Retina (tissue), 1 donor: ENCODE measurements around the gene VTN.

Source experiments
- DNase-seq: peaks from one replicate; pipeline ENCODE4 v3.0.0-alpha.2; 2016

VTN gene

GRCh38 chr17:28368306-28368831, 1.7 kb downstream of the VTN start:
- no peak for DNase-seq

DNA sequence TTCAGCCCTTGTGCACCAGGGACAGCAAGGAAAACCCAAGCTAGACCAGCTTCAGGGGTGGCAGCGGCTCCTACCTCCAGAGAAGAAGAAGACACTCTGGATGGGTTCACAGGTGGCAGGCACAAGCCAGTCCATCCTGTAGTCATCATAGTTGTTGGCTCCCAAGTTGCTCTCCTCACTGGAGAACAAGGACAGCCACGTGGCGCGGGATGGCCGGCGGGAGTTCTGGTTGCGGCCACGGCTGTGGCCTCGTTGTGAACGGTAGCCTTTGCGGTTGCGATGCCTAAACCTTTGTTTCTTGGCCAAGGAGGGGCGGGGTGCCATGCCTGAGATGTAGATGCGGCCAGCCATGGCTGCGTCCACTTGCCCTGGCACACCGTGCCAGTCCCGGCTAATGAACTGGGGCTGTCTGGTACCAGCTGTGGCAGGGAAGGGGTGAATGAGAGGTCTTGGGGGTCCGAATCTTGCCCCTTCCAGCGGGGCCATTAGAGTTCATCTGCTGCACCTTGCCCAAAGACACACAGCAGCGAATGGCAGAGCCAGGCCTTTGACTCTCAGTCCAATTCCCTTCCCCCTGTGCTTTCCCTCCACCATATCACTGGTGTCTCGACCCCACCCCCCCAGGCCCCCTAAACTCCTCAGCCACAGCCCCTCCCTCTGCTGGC, 2.3 kb downstream of the VTN start:
- DNase-seq: no peak

- DNase-seq: no peak
These were observed 3.5 kb downstream of the VTN start for GRCh38 chr17:28366605-28367004.

DNA sequence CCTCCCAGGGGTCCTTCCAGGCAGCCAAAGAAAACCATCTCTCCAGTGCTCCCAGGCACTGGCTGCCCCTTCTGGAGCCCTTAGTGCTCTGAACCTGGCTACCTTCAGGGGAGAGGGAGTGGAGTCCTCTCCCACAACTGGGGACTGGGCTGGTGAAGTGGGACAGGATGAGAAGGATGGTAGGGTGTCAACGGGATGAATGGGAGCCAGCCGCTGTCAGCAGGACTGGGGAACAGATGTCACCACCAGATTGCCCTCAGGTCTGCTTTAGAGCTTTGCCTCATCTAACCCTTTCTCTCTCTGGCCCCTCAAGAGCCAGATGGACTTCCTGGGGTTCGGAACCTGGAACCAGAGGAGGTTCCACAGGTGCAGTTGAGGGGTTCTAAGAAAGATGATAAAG, 4.6 kb downstream of the VTN start:
- DNase-seq: no peak

GRCh38 chr17:28364665-28365363, 5.3 kb downstream of the VTN start, which contains the start of gene SEBOX:
TSS of gene SEBOX (minus strand) at chr17:28365199. CDS start at chr17:28365151, 48 bp downstream.
- DNase-seq: no peak

DNA sequence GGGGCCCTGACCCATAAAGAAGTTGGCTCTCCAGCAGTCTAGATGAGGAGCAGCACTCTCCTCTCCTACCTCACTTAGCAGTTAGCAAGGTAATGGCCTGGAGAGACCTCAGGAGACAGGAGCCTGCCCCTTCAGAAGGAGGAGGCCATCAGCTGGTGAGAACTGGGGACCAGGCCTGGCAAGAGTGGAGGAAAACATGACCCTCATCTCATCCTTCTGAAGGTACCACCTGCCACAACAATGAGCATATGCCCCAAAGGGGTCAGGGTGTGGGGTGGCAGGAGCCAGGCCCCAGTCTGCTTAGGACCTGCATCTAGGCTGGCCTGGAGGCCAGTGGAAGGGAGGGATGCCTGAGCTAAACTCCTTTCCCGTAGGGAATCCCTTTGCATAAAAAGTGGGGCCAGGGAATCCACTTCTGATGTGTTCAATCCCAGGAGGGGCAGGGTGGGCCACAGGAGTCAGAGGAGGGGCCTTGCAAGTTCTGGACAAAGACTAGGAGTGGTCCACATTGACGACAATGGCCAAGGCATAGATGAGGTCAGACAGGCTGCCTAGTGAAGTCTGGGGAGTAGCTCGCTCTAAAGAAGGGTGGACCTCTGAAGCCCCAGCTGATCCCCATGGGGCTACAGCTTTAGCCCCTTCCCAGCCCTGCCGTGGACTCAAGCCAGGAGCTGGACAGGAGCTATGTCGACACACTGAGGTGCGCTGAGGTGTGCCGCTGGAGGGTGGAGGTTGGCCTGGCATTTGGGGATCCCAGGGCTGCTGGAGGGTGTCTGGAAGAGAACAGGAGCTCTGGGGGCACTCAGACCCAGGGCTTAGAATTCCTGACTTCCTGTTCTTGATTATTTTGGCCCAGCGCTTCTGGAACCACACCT, 6.1 kb downstream of the VTN start:
- no peak for DNase-seq

DNA sequence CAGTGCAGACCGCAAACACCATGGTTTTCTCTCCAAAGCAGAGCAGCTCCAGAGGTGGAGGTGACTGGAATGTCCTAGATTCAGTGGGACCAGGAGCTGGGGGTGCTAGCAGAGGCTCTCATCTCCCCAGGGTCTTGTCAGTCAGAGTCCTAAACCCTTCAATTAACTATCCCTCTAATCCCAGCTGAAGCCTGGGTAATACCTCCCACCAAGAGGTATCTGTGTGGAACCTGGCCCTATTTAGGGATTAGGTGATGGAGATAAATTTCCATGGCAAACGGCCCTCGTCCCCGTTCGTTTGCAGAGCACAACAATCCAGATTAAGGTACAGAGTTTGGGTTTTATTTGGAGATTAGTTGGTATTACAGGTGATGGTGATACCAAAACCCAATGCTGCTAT, 6.9 kb downstream of the VTN start:
- DNase-seq: no peak

DNA sequence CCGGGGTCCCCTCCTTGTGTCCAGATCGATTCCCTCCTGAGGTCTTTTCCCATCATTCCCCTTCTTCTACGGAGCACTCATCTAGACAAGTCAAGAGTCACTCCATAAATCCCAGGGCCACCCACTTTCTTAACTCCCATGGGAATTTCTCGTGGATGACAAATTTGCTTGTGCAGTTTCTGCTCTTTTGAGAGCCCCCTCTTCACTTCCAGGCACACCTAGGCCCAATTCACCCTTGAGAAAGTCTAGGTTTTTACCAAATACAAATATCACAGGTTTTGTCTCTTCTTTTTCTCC, 12.3 kb downstream of the VTN start:
- no peak for DNase-seq

DNA sequence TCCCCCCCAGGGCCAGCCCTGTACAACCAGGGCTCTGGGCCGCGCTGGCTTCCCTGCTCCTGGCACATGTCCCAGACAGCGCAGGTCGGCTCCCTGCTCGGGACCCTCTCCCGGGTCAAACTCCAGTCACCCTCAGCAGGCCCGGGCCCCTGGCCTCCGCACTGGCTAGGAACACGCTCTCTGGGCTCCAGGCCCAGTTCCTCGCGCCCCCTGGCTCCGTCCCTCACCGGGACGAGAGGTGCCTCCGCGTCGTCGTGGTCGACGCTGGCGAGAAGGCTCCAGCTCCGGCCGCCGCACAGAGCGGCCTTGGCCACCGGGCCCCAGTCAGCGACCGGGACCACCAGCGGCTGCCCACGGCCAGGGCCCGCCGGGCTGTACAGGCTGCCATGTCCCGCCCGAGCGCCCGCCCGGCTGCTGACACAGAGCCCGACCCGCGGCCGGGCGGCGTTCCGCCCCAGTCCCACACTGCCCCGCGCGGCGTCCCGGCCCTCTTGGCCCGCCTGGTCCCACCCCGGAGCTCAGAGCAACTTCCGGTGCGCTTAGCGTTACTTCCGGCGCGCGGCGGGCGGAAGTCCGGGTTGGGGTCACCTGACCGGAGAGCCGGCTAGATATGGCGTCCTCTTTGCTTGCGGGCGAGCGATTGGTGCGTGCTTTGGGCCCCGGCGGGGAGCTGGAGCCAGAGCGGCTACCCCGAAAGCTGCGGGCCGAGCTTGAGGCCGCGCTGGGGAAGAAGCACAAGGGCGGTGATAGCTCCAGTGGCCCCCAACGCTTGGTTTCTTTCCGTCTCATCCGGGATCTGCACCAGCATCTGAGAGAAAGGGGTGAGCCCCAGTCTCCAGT, 12.8 kb downstream of the VTN start, which contains the start of gene POLDIP2:
POLDIP2 (minus strand) TSS at position 467 of the 840 bp plus-strand sequence; CDS start at position 388, 79 bp downstream.
- DNase-seq: peak; percentile 96

- no peak for DNase-seq
These were observed 19.8 kb downstream of the VTN start for GRCh38 chr17:28350271-28350670.

GRCh38 chr17:28348979-28349378, 21.1 kb downstream of the VTN start:
- DNase-seq: no peak

GRCh38 chr17:28347261-28347891, 22.7 kb downstream of the VTN start:
- DNase-seq: no peak

GRCh38 chr17:28346746-28347246, 23.3 kb downstream of the VTN start:
- DNase-seq: no peak

DNA sequence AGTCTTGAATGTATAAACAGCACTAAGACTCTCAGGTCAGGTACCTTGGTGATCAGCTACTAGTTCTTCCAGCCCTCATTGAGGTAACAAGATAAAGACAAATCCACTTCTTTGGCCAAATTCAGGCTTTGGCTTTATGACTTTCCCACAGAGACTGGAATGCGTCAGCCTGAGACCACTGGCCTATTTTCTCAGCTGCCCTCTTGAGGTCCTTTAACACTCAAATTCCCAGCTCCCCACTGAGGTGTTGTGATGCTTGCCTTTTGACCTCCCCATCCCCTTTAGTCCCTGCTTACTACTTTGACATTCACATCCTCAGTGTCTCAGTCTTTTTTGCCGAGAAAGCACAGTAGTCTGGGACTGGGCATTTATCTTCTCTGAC, 23.9 kb downstream of the VTN start:
- DNase-seq: no peak

DNA sequence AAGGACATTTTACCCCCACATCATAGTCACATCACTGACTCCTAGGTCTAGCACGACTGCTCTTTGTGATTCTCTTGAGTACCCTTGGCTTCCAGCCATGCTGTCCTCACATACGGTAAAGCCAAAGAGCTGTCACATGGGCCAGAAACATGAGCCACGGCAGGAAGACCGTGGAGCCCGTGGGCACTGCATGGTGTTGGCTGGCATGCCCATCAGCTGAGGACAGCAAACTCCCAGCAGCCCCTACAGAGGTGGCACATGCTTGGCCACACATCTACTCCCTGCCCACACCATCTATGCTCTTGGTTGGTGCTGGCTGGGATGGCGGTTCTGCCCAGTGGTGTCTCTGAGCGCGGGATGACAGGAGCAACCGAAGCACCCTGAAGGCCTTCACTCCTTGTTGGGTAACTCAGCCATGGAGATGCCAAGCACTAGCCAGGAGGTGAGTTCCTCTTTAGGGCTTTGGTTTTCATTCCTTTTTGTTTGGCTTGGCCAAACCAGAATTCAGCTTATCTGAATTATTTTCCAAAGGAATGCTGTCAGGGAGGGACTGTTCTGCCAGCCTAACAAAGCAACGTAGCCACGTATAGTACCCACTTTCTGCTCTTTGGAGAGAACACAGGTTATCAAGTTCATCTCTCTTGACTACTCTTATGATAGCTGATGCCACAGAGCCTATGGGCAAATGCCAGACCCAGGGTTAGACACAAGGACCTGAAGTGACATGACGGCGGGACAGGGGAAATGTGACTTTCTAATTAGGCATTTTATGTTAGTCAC, 24.5 kb downstream of the VTN start:
- no peak for DNase-seq

DNA sequence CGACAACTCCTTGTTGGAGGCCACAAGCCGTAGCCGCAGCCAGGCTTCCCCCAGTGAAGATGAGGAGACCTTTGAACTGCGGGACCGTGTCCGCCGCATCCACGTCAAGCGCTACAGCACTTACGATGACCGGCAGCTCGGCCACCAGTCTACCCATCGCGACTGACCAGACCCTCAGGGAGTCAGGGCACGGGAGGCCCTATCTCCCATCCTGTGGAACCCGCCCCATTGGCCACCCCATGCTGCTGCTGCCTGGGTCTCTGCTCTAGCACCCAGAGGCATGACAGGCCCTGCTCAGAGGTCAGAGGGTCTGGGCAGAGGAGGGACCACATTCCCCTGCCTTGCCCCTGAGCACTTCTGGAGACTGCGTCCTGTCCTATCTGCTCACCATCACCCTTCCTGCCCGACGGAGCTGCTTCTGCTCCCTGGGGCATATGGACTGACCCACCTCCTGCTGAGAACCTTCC, 25.6 kb downstream of the VTN start:
- DNase-seq: no peak

- DNase-seq: no peak
These were observed 26.1 kb downstream of the VTN start for GRCh38 chr17:28344011-28344410.

DNA sequence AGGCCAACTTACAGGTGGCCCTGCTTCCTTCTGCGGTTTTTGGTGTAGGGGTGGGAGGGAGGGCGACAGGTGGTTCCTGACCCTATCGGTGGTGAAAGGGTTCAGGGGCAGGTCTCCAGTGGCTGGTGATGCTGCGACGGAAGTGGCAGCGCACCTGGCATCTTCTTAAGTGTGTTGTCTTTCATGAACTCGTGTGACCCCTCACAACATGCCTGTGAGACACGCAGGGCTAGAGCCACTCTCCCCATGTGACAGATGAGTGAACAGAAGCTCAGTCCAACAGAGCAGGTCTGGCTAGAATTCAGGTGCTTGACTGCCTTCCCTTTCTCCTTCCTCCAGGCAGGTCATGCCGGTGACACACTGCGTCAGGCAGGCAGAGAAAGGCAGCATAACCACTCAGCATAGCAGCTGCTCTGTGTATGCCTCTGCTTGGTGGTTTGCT, 26.6 kb downstream of the VTN start:
- no peak for DNase-seq

GRCh38 chr17:28342313-28342712, 27.8 kb downstream of the VTN start:
- DNase-seq: no peak

DNA sequence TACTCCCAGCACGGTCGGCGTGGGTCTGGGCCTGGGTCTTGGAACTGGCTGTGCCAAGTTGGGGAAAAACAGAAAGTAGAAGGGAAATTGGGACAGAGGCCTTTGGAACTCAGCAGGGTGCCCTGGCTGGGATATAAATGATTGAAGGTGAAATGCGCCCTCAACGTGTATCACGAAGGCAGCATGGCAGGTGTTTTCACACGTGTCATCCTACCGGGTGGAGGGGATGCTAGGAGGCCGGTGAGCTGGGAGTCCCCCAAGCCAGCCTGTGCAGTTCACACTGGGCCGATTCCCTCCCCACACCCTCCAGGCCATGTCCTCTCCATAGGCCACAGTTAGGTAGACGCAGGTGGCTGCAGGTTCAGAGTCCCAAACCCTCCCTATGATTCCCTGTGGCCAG, 28.6 kb downstream of the VTN start:
- DNase-seq: no peak

DNA sequence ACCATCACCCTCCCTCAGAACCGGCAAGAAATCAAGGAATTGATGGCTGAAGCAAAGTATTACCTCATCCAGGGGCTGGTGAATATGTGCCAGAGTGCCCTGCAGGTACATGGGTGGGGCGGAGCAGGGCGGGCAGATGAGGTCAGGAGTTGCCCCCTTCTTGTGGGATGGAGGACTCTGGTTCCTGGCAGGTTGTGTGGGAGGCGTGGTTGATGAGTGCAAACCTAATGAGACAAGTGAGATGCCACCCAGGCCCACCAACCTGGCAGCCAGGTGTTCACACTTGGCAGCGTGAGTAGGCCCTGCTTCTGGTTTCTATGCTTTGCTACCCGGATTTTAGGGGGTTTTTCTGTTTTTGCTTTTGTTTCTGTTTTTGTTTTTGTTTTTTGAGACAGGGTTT, 29.7 kb downstream of the VTN start:
- DNase-seq: no peak
